Epithelial cell of alveolus of lung (primary cell): Measurements from ENCODE around the gene E2F6. TPM values are rescaled to one million over a fixed set of nuclear protein-coding genes. Genes with fewer than 3 reads are reported as not detected.

Experiments
- total RNA-seq: library from RNA; depleted of rRNA; stranded (reverse); fragments of >200 nt; gene quantifications from 2 replicates; pipeline ENCODE4 v1.2.1, GENCODE V29; 2015

The E2F6 gene, protein sequence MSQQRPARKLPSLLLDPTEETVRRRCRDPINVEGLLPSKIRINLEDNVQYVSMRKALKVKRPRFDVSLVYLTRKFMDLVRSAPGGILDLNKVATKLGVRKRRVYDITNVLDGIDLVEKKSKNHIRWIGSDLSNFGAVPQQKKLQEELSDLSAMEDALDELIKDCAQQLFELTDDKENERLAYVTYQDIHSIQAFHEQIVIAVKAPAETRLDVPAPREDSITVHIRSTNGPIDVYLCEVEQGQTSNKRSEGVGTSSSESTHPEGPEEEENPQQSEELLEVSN
- 10.6 and 11.2 TPM in 2 replicates for total RNA-seq

DNA sequence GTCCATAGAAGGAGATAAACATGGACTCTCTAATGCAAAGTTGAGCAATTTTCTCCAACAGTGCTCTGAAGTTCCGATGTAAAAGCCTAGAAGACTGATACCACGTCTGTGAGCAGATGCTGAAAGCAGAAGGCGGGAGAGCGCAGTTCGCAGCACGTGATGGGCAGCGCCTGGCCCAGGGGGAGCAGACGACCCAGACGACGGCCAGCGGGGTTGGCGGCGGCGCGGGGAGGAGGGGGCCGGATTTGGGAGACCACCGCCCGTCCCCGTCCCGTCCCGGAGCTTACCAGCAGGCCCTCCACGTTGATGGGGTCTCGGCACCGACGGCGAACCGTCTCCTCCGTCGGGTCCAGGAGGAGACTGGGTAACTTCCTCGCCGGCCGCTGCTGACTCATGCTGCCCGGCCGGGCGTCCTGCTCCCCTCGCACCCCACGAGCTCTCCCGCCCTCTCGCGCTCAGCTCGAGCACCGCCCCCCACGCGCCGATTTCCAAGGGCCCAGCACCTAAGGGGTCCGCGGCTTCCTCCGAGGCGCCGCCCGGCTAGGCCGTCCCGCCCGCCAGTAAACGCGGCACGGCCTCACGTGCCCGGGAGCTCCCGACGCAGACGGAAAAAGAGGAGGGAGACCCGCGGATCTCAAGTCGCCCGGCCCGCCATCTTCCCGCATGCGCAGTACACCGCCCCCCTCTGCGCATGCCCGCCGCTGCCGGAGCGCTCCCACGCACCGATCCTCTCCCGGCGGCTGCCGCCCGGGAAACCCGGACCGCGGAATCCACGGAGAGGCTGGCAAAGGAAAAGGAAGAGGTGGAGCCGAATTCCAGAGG, at the start of gene E2F6:
Gene E2F6, minus strand, starts transcription at position 677 of the 822 bp plus-strand sequence. Its CDS starts 282 bp downstream, at position 395.

Other genes starting within 250 kb of the E2F6 start
- 16.5 and 20.4 TPM in 2 replicates for gene ROCK2, start 121.5 kb downstream of the E2F6 start, total RNA-seq
- gene GREB1, start 67.9 kb upstream of the E2F6 start, total RNA-seq = 0.13 and 1.4 TPM in 2 replicates
- not detected in 2 replicates for gene NTSR2, start 204.0 kb upstream of the E2F6 start, total RNA-seq